Measurements from ENCODE around the gene C6orf136. TPM values are rescaled to one million over a fixed set of nuclear protein-coding genes. Genes with fewer than 3 reads are reported as not detected.
A peak's percentile ranks its signal among the peaks of the same experiment; 100 is the strongest.

C6orf136 gene, protein sequence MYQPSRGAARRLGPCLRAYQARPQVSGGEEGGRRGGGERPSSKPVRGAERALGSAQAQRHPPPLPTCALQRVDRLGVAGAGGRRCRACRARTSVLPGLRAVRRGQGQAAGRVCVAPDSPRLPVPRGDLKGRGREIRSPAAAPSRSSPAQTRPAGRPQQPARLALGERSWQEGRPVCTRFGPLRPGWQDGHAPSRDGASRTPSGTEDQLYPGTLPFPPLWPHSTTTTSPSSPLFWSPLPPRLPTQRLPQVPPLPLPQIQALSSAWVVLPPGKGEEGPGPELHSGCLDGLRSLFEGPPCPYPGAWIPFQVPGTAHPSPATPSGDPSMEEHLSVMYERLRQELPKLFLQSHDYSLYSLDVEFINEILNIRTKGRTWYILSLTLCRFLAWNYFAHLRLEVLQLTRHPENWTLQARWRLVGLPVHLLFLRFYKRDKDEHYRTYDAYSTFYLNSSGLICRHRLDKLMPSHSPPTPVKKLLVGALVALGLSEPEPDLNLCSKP
- 30.3 TPM for total RNA-seq

DNA sequence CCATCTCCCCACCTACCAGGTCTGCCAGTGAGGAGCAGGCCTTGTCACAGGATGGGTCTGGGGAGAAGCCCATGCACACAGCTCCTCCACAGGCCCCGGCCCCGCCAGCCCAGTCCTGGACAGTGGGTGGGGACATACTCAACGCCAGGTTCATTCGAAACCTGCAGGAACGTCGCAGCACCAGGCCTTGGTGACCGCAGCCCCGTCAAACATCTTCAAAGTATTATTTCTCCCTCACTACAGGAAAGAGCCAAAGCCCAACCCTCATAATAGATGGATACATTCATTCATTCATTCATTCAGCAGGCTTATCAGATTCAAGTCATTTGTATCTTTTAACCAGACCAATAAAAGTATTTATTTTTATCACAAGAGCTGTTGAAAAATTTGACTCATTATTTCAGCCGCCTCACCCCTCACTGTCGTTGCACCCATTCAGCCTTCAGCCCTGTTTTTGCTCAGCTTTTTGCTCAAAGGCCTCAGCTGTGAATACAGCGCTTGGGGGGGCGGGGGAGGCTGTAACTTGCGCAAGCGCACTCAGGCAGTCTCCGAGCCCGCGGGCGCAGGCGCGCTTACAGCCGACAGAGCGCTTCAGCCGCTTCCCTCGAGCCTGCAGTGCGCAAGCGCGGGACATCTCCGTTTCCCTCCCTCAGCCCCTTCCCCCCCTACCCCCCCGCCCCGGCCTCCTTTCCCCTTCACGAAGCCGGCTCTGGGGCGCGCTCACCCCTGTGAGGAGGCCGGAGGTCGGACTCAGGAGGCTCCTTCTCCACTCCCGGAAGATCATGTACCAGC is at the start of gene C6orf136:
TSS of gene C6orf136 (plus strand) at position 684 of the 792 bp plus-strand sequence. CDS start at position 783, 99 bp downstream.
- DNase-seq (ENCODE audit: low spot score): peak; percentile 95

GRCh38 chr6:30597315-30598144 is 49.4 kb upstream of the C6orf136 start:
- DNase-seq (ENCODE audit: low spot score): peak; percentile 87

- no peak for DNase-seq (ENCODE audit: low spot score)
Measured at GRCh38 chr6:30598912-30599624, 47.9 kb upstream of the C6orf136 start.

DNA sequence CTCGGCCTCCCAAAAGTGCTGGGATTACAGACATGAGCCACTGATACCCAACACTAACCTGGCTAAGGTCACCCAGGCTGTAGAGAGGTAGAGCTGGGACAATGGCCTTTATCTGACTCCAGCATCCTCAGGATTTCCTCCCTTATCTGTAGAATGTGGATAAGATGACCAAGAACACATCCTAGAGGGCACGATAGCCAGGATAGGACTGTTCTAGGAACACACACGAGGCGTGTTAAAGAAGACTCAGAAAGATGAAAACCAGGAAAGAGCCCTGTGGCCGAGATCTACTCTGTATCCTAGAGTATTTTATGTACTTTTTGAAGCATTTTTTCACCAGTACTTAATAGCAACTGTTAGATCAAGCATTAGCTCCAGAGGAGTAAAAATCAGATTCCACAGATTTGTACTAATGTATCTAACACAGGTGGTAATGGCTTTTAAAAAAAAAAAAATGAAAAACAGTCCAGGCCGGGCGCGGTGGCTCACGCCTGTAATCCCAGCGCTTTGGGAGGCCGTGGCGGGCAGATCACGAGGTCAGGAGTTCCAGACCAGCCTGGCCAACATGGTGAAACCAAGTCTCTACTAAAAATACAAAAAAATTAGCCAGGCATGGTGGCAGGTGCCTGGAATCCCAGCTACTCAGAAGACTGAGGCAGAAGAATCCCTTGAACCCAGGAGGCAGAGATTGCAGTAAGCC is 47.2 kb upstream of the C6orf136 start:
- no peak for DNase-seq (ENCODE audit: low spot score)

DNA sequence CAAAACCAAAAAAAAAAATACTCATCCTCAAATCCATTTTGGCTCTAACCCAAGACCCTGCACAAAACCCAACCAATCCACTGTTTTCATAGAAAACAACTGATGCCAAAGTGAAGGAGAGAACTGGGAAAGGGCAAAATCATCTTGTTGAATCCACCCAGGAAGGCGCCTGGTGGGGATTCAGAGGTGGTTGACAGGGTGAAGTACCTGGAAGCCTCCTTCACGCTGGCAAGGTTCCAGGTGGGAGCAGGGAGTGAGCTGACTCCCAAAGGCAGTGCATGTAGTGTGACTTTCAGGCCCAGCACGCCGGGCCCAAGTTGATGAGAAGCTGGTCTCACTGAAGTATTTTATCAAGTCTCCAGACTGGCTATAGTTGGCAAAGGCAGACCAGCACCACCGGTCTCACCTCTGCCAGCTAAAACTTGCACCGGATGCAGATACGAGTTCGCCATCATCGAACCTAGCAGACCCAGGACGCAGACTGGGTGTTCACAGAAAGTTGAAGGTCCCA is 46.4 kb upstream of the C6orf136 start:
- no peak for DNase-seq (ENCODE audit: low spot score)

DNA sequence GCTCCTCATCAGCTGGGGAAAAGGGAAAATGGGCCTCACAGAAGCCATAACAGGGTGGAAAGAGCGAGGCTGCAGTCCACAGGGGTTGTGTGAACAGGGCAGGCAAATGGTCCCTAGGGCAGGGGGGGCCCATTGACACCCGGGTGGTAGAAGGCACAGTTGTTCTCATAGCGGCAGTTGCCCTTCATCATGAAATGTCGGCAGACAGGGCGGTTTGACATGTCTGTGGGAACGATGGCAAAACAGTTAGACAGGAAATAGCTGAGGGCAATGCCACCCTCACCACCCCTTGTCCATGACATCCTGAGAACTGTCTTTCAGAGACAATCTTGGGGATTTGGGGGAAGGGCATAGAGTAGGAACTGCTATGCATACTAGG is 45.5 kb upstream of the C6orf136 start:
- DNase-seq (ENCODE audit: low spot score): no peak

GRCh38 chr6:30601815-30602641 is 44.9 kb upstream of the C6orf136 start:
- DNase-seq (ENCODE audit: low spot score): no peak

GRCh38 chr6:30603961-30604360 is 43.0 kb upstream of the C6orf136 start:
- DNase-seq (ENCODE audit: low spot score): no peak

- DNase-seq (ENCODE audit: low spot score): no peak
Measured at GRCh38 chr6:30610065-30610464, 36.9 kb upstream of the C6orf136 start.

- DNase-seq (ENCODE audit: low spot score): no peak
Measured at GRCh38 chr6:30611150-30611855, 35.6 kb upstream of the C6orf136 start.

DNA sequence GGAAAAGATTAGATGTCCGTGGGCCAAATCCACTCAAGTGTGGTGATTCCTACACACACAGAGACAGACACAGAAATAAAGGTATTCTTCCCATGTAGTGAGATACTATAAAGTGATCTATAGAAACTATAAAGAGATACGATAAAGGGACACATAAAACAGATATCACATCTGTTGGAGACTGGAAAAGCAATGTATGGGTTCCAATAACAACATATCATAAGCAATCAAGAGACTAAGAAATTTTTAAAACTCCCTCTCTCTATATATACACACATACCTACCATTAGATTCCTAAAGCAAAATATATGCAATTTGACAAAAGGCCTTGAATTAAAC is 35.1 kb upstream of the C6orf136 start:
- no peak for DNase-seq (ENCODE audit: low spot score)

DNA sequence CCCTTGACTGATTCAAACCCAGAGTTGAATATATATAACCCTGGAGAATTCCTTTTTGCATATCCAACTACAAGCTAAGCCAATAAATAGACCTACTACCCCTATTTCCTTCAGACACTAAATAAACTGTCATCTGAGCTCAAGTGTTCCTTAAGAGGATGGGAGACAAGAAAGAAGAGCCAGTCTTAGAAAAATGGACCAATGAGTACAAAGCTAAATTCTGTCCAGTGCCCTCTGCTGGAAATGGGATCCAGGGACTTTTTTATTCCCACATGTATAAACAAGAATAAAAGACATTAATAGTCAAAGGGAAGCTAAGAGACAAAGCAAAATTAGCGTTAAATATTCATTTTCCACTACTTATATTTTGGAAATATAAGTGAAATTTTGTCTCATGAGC is 34.7 kb upstream of the C6orf136 start:
- no peak for DNase-seq (ENCODE audit: low spot score)

DNA sequence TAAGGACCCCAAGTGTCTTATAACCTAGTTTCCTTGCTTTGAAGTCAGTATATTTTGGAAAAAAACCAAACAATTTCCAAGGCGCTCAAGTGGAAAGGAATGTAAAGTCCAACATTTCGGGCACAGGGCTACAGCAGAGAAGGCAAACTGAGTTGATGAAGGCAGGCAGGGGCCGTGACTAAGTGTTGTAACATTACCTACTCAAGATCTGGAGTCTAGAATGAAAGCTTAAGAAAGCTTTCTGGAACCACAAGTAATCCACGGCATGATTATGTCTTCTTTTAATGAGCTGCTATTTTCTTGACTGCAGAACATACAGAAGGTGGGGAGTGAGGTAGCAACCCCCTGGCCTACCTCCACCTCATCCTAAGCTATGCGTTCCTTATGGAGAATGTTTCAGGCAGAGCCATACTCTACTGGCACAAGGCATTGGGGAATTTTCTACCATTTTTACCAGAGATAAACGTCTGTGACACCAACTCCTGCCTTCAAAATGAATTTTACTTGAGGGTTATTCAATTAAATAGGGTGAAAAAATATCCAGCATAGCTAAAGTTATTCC is 34.2 kb upstream of the C6orf136 start:
- no peak for DNase-seq (ENCODE audit: low spot score)

GRCh38 chr6:30613251-30614043 is 33.5 kb upstream of the C6orf136 start:
- no peak for DNase-seq (ENCODE audit: low spot score)

GRCh38 chr6:30614044-30614842 is 32.7 kb upstream of the C6orf136 start:
- no peak for DNase-seq (ENCODE audit: low spot score)

GRCh38 chr6:30614843-30615218 is 32.1 kb upstream of the C6orf136 start:
- peak; percentile 94 for DNase-seq (ENCODE audit: low spot score)

Data from mucosa of gallbladder (tissue), 1 donor.